ENCODE data around the gene TLR9. TPM values are rescaled to one million over a fixed set of nuclear protein-coding genes. Genes with fewer than 3 reads are reported as not detected.

The TLR9 gene
- total RNA-seq, 4 donors from 2014 or later = 0.19 to 0.61 TPM; not detected in 2

- intact Hi-C loops (cut with DNase I; ENCODE audit: low total_unique reads) = no loop called here
- no peak overlapping the region for H3K4me3 ChIP-seq (ENCODE audit: low read depth, poor library complexity, severe bottlenecking)
- TF ChIP-seq CTCF (IDR thresholded peaks at IDR 0.05) (no peak), POLR2A (IDR thresholded peaks at IDR 0.05) (no peak)
- DNase-seq (ENCODE audit: low spot score in 2 of 2) = no peak
- 80 to 83% methylated on average over 8 of the region's 8 CpGs for WGBS, 2 donors
Observed at GRCh38 chr3:52176180-52176752, 49.2 kb downstream of the TLR9 start.

- WGBS, 2 donors = 92 to 95% methylated on average over 14 of the region's 14 CpGs
- no peak for DNase-seq (ENCODE audit: low spot score in 2 of 2)
- H3K4me3 ChIP-seq (ENCODE audit: low read depth, poor library complexity, severe bottlenecking) = no peak overlapping the region
- no peak for TF ChIP-seq CTCF (IDR thresholded peaks at IDR 0.05)
- TF ChIP-seq POLR2A (IDR thresholded peaks at IDR 0.05) = no peak
- intact Hi-C loops (cut with DNase I; ENCODE audit: low total_unique reads) = no loop called here
Observed at GRCh38 chr3:52175416-52176179, 49.8 kb downstream of the TLR9 start.

DNA sequence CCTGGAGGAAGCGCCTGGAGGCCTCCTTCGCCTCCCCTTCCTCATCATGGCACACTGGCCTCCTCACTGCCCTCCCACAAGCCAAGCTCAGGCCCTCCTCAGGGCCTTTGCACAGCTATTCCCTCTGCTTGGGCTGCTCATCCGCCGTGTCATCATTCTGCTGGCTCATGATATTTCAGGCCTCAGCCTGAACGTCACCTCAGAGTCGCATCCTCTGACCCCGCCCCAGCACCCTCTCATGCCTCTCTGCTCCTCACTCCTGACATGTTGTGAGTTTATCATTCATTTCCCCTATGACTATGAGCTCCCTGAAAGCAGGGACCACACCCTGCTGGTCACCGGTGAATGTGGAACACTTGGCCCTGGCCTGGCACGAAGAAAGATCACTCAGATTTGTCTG is 50.5 kb downstream of the TLR9 start:
- 62 to 63% methylated on average over 9 of the region's 9 CpGs for WGBS, 2 donors
- intact Hi-C loops (cut with DNase I; ENCODE audit: low total_unique reads) = no loop called here
- TF ChIP-seq CTCF (IDR thresholded peaks at IDR 0.05) = no peak
- TF ChIP-seq POLR2A (IDR thresholded peaks at IDR 0.05) = no peak

DNA sequence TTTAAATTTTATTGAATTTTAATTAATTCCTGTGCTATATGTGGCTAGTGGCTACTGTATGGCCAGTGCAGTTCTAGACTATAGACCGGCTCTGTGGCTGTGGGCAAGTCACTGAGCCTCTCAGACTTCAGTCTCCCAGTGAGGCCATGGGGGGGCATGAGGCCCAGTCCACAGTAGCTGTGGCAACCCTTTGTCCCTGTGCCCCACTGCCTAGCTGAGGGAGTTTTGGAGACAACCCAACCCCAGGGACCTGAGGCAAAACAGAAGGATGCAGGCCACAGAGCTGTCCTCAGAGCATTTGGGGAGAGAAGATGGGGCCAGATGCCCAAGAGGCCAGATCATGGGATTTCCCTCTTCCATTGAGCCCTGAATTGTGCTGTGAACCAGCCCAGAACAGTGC is 52.3 kb downstream of the TLR9 start:
- 94 to 100% methylated on average over 1 of the region's 1 CpG for WGBS, 2 donors

More for the DNA sequence above, 50.5 kb downstream of the TLR9 start:
- H3K4me3 ChIP-seq (ENCODE audit: low read depth, poor library complexity, severe bottlenecking) = no peak overlapping the region
- DNase-seq (ENCODE audit: low spot score in 2 of 2) = no peak

GRCh38 chr3:52172262-52172757 is 53.1 kb downstream of the TLR9 start:
- no peak overlapping the region for H3K4me3 ChIP-seq (ENCODE audit: low read depth, poor library complexity, severe bottlenecking)
- TF ChIP-seq CTCF (IDR thresholded peaks at IDR 0.05) (no peak), POLR2A (IDR thresholded peaks at IDR 0.05) (no peak)
- intact Hi-C loops (cut with DNase I; ENCODE audit: low total_unique reads) = no loop called here
- no peak for DNase-seq (ENCODE audit: low spot score in 2 of 2)
- WGBS, 2 donors = 93 to 95% methylated on average over 5 of the region's 5 CpGs

More for the DNA sequence above, 52.3 kb downstream of the TLR9 start:
- TF ChIP-seq POLR2A (IDR thresholded peaks at IDR 0.05) = no peak
- TF ChIP-seq CTCF (IDR thresholded peaks at IDR 0.05) = no peak
- no peak for DNase-seq (ENCODE audit: low spot score in 2 of 2)
- intact Hi-C loops (cut with DNase I; ENCODE audit: low total_unique reads) = no loop called here
- no peak overlapping the region for H3K4me3 ChIP-seq (ENCODE audit: low read depth, poor library complexity, severe bottlenecking)

Data from lower leg skin (tissue), 4 donors.